SJCRH30 (cell line): ENCODE results near the gene WDR27. TPM values are rescaled to one million over a fixed set of nuclear protein-coding genes. Genes with fewer than 3 reads are reported as not detected.

Source experiments
- DNase-seq, 2 experiments: peaks; one replicate each; pipeline ENCODE4 v3.0.0-alpha.2; 2015 to 2020
- H3K27ac ChIP-seq: fragments of 250-450 bp; sonication (Bioruptor Pico); 2 replicates; pipeline ENCODE4 v1.5.1; 2020; ENCODE audit warnings: mild to moderate bottlenecking, moderate library complexity
- H3K27me3 ChIP-seq: fragments of 250-450 bp; sonication (Bioruptor Pico); 2 replicates; pipeline ENCODE4 v1.5.1; 2020; ENCODE audit warnings: mild to moderate bottlenecking, moderate library complexity
- H3K36me3 ChIP-seq: fragments of 250-450 bp; sonication (Bioruptor Pico); 2 replicates; pipeline ENCODE4 v1.5.1; 2020; ENCODE audit warnings: mild to moderate bottlenecking, moderate library complexity
- H3K4me1 ChIP-seq: fragments of 250-450 bp; sonication (Bioruptor Pico); 2 replicates; pipeline ENCODE4 v1.5.1; 2020; ENCODE audit warnings: mild to moderate bottlenecking, moderate library complexity
- H3K4me3 ChIP-seq: fragments of 250-450 bp; sonication (Bioruptor Pico); 2 replicates; pipeline ENCODE4 v1.5.1; 2020; ENCODE audit warnings: mild to moderate bottlenecking, moderate library complexity
- H3K9me3 ChIP-seq: fragments of 250-450 bp; sonication (Bioruptor Pico); replicated peaks from 2 replicates; pipeline ENCODE4 v1.5.1; 2020; ENCODE audit warnings: mild to moderate bottlenecking, moderate library complexity
- total RNA-seq: library from RNA; depleted of rRNA; stranded (reverse); fragments of >200 nt; shearing (Covaris generic); gene quantifications from 2 replicates; pipeline ENCODE4 v1.2.3, GENCODE V29; 2014

The WDR27 gene
- total RNA-seq, 1 experiment from 2014 or later, result 38.1 TPM

- Histone ChIP-seq H3K9me3 (peaks cover 4% of the 10 kb centered on the region; the same call in 1 of the 2 replicates), H3K36me3 (no peaks in the 10 kb centered on the region), H3K27ac (no peak overlapping the region), H3K4me1 (no peaks in the 10 kb centered on the region), H3K4me3 (no peak overlapping the region), H3K27me3 (no peaks in the 10 kb centered on the region)
- DNase-seq, result no peak
These were observed 244.1 kb downstream of the WDR27 start for GRCh38 chr6:169457762-169458161.

- H3K9me3 ChIP-seq, result peaks cover 4% of the 10 kb centered on the region; the same call in 1 of the 2 replicates
- H3K27me3 ChIP-seq, result no peaks in the 10 kb centered on the region
- H3K4me1 ChIP-seq, result no peaks in the 10 kb centered on the region
- no peak for DNase-seq
- no peak overlapping the region for H3K27ac ChIP-seq
- no peak overlapping the region for H3K4me3 ChIP-seq
- no peaks in the 10 kb centered on the region for H3K36me3 ChIP-seq
These were observed 245.0 kb downstream of the WDR27 start for GRCh38 chr6:169456840-169457239.

GRCh38 chr6:169455470-169455869, 246.4 kb downstream of the WDR27 start:
- Histone ChIP-seq H3K4me3 (no peak overlapping the region), H3K27me3 (no peaks in the 10 kb centered on the region), H3K27ac (no peak overlapping the region), H3K4me1 (no peaks in the 10 kb centered on the region), H3K36me3 (no peaks in the 10 kb centered on the region), H3K9me3 (peaks cover 4% of the 10 kb centered on the region; the same call in 1 of the 2 replicates)
- DNase-seq, result no peak

- no peaks in the 10 kb centered on the region for H3K27me3 ChIP-seq
- H3K4me1 ChIP-seq, result no peaks in the 10 kb centered on the region
- H3K4me3 ChIP-seq, result no peak overlapping the region
- H3K27ac ChIP-seq, result no peak overlapping the region
- peaks cover 4% of the 10 kb centered on the region; the same call in 1 of the 2 replicates for H3K9me3 ChIP-seq
- no peaks in the 10 kb centered on the region for H3K36me3 ChIP-seq
- no peak for DNase-seq
These were observed 247.0 kb downstream of the WDR27 start for GRCh38 chr6:169454872-169455204.

GRCh38 chr6:169454204-169454871, 247.5 kb downstream of the WDR27 start:
- Histone ChIP-seq H3K9me3 (peaks cover 4% of the 10 kb centered on the region; the same call in 1 of the 2 replicates), H3K36me3 (no peaks in the 10 kb centered on the region), H3K4me1 (no peaks in the 10 kb centered on the region), H3K27ac (no peak overlapping the region), H3K4me3 (no peak overlapping the region), H3K27me3 (no peaks in the 10 kb centered on the region)
- DNase-seq, result no peak

- peak overlapping the region; percentile 79; the same call in 1 of the 2 replicates for H3K27ac ChIP-seq
- no peaks in the 10 kb centered on the region for H3K27me3 ChIP-seq
- H3K4me3 ChIP-seq, result peak overlapping the region; percentile 64
- H3K4me1 ChIP-seq, result no peaks in the 10 kb centered on the region
- H3K9me3 ChIP-seq, result no peaks in the 10 kb centered on the region
- no peaks in the 10 kb centered on the region for H3K36me3 ChIP-seq
- DNase-seq, result no peak
These were observed 248.8 kb downstream of the WDR27 start for GRCh38 chr6:169452869-169453620.

GRCh38 chr6:169452117-169452868, 249.5 kb downstream of the WDR27 start:
- DNase-seq, result peak; percentile 57 to 69
- Histone ChIP-seq H3K27ac (peak overlapping the region; percentile 79), H3K36me3 (no peaks in the 10 kb centered on the region), H3K4me1 (no peaks in the 10 kb centered on the region), H3K9me3 (no peaks in the 10 kb centered on the region), H3K4me3 (peak overlapping the region; percentile 64), H3K27me3 (no peaks in the 10 kb centered on the region)

GRCh38 chr6:169451065-169451838, 250.6 kb downstream of the WDR27 start:
- H3K36me3 ChIP-seq, result no peaks in the 10 kb centered on the region
- H3K27ac ChIP-seq, result peak overlapping the region; percentile 79
- peak overlapping the region; percentile 64 for H3K4me3 ChIP-seq
- H3K4me1 ChIP-seq, result no peaks in the 10 kb centered on the region
- DNase-seq, result peak in 1 of 2 experiments; percentile 42
- no peaks in the 10 kb centered on the region for H3K9me3 ChIP-seq
- no peaks in the 10 kb centered on the region for H3K27me3 ChIP-seq

GRCh38 chr6:169450097-169450496, 251.7 kb downstream of the WDR27 start:
- no peaks in the 10 kb centered on the region for H3K36me3 ChIP-seq
- peak overlapping the region; percentile 79 for H3K27ac ChIP-seq
- no peaks in the 10 kb centered on the region for H3K4me1 ChIP-seq
- H3K9me3 ChIP-seq, result no peaks in the 10 kb centered on the region
- H3K4me3 ChIP-seq, result peak overlapping the region; percentile 64
- no peaks in the 10 kb centered on the region for H3K27me3 ChIP-seq
- DNase-seq, result peak; percentile 92 to 94

GRCh38 chr6:169449221-169449620, 252.6 kb downstream of the WDR27 start:
- no peak for DNase-seq
- no peaks in the 10 kb centered on the region for H3K4me1 ChIP-seq
- H3K36me3 ChIP-seq, result no peaks in the 10 kb centered on the region
- H3K27me3 ChIP-seq, result no peaks in the 10 kb centered on the region
- H3K27ac ChIP-seq, result no peak overlapping the region
- H3K9me3 ChIP-seq, result no peaks in the 10 kb centered on the region
- no peak overlapping the region for H3K4me3 ChIP-seq

GRCh38 chr6:169445661-169446581, 255.9 kb downstream of the WDR27 start:
- Histone ChIP-seq H3K9me3 (no peaks in the 10 kb centered on the region), H3K36me3 (no peaks in the 10 kb centered on the region), H3K27me3 (no peaks in the 10 kb centered on the region), H3K27ac (no peak overlapping the region), H3K4me3 (no peak overlapping the region), H3K4me1 (no peaks in the 10 kb centered on the region)
- no peak for DNase-seq

- DNase-seq, result no peak
- no peaks in the 10 kb centered on the region for H3K36me3 ChIP-seq
- H3K27ac ChIP-seq, result no peak overlapping the region
- H3K4me3 ChIP-seq, result no peak overlapping the region
- H3K27me3 ChIP-seq, result no peaks in the 10 kb centered on the region
- H3K4me1 ChIP-seq, result no peaks in the 10 kb centered on the region
- no peaks in the 10 kb centered on the region for H3K9me3 ChIP-seq
These were observed 256.6 kb downstream of the WDR27 start for GRCh38 chr6:169445227-169445626.

GRCh38 chr6:169441292-169441691, 260.5 kb downstream of the WDR27 start:
- H3K27ac ChIP-seq, result no peak overlapping the region
- H3K4me3 ChIP-seq, result no peak overlapping the region
- no peaks in the 10 kb centered on the region for H3K4me1 ChIP-seq
- H3K27me3 ChIP-seq, result no peaks in the 10 kb centered on the region
- no peaks in the 10 kb centered on the region for H3K9me3 ChIP-seq
- no peaks in the 10 kb centered on the region for H3K36me3 ChIP-seq
- no peak for DNase-seq
